Measurements from ENCODE around the gene MDM1.

- no peak for TF ChIP-seq POU2F2 (IDR thresholded peaks at IDR 0.05; ENCODE audit: low read depth, low read length)
- no peak for TF ChIP-seq POLR2A (IDR thresholded peaks at IDR 0.05; ENCODE audit: low read depth, low read length)
These were observed 60.8 kb downstream of the MDM1 start for GRCh38 chr12:68271346-68271745.

Measured in GM12891 (cell line).